ENCODE measurements around the gene ANKRD44. TPM values are rescaled to one million over a fixed set of nuclear protein-coding genes. Genes with fewer than 3 reads are reported as not detected.

ANKRD44 gene
- total and polyA plus RNA-seq, 4 experiments from 2014 or later, result 51.5 to 248 (median 158) TPM

DNA sequence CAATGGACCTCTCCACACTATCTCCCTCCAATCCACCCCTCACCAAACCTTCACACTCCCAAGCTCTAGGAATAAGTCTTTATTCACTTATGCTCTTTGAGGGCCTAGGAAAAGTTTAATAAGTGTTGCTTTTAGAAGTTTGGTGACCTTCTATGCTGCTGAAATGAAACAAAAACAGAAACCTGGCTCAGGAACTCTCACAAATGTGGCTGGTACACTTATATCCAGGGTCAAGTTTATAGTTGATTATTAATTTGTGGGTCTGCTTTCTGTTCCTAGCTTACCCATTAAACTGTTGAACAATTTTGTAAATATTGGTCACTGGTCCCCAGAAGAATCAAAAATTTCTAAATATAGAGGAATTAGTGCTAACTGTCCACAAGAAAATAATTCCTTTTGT lies 14.2 kb upstream of the ANKRD44 start:
- H3K9me3 ChIP-seq (ENCODE audit: control insufficient read depth in 1 of 2, low read length in 2 of 2), result no peaks in the 10 kb centered on the region
- DNase-seq, result no peak
- H3K4me1 Mint-ChIP-seq, result peaks cover 46 to 79% (median 68%) of the 10 kb centered on the region in 4 donors
- peak overlapping the region in 7 of 8 donors; percentile 3 to 76 (median 49) for H3K4me3 Mint-ChIP-seq
- intact Hi-C loops (cut with micrococcal nuclease), result loop anchor here (5.0 kb wide), 1 partner anchor 188 kb away; no protein-coding TSS in a partner anchor
- peak overlapping the region in 1 of 2 donors; percentile 6 for H3K4me3 ChIP-seq (ENCODE audit: low read length in 2 of 2)
- H3K4me1 ChIP-seq (ENCODE audit: insufficient read depth, low read length), result peaks cover 78% of the 10 kb centered on the region
- H3K27ac Mint-ChIP-seq, result peak overlapping the region in 6 of 7 donors; percentile 23 to 88 (median 71)
- no peak overlapping the region for H3K27ac ChIP-seq (ENCODE audit: low read depth, low read length)
- H3K9me3 Mint-ChIP-seq, result no peaks in the 10 kb centered on the region
- ChIA-PET POLR2A (ENCODE audit: partially characterized antibody) (interaction anchor here (9.0 kb wide), 1 partner anchor 15 kb away, joined by 71 read pairs; the partner anchor contains the start of gene ANKRD44), CTCF (ENCODE audit: partially characterized antibody) (interaction anchor here (8.5 kb wide), 1 partner anchor 14 kb away, joined by 43 read pairs; the partner anchor contains the start of gene ANKRD44)
- no peaks in the 10 kb centered on the region for H3K27me3 ChIP-seq (ENCODE audit: insufficient read depth, low read length)
- H3K36me3 ChIP-seq (ENCODE audit: insufficient read depth, low read length), result no peaks in the 10 kb centered on the region
- no peaks in the 10 kb centered on the region for H3K36me3 Mint-ChIP-seq
- no peaks in the 10 kb centered on the region for H3K27me3 Mint-ChIP-seq

DNA sequence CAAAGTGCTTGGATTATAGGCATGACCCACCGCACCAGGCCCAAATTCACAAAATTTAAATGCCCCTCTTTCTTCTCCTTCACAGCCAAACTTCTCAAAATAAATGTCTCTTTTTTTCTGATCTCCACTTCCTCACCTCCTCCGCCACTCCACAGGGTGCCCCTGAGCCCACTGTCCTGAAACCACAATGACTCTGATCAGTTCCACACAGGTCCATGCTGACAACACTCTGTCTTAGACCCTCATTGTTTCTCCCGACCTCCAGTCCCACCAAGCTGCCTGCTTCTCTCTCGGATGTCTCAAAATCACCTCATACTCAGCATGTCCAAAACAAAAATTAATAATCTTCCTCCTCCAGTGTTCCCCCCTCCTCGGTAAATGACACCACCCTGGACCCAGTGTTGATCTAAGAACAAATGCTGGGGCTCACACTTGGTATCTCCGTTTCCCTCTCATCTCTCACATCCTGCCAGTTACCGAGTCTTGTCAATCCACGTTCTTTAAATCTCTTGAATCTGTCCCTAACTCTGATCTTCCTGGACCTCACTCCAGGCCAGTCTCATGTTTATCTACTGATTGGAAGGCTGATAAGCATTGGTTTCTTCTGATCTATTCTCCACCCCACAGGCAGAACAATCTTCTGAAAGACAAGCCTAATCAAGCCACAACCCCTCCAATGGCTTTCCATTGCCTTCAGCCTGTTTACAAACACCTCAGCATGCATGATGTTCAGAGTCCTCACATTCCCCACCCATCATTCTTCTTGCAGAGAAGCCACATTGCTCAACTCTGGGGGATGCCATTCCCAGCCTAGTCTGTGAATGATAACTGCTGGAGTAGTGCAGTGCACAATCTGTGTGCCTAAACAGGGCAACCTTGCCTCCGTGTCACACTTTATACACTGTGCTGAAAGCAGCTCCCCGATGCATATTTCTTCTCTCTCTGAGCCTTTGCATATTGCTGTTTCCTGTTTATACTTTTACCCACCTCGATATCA lies 12.4 kb upstream of the ANKRD44 start:
- Histone ChIP-seq H3K4me1 (ENCODE audit: insufficient read depth, low read length) (peaks cover 67% of the 10 kb centered on the region), H3K27ac (ENCODE audit: low read depth, low read length) (peak overlapping the region; percentile 36), H3K27me3 (ENCODE audit: insufficient read depth, low read length) (no peaks in the 10 kb centered on the region), H3K4me3 (ENCODE audit: low read length in 2 of 2) (peak overlapping the region; percentile 44 to 48), H3K36me3 (ENCODE audit: insufficient read depth, low read length) (no peaks in the 10 kb centered on the region), H3K9me3 (ENCODE audit: control insufficient read depth in 1 of 2, low read length in 2 of 2) (no peaks in the 10 kb centered on the region)
- H3K27ac Mint-ChIP-seq, result peak overlapping the region; percentile 82 to 97 (median 94)
- POLR2A ChIA-PET (ENCODE audit: partially characterized antibody), result interaction anchor here (0.6 to 9.0 kb wide), 13 partner anchors 9 to 289 kb away, joined by 3 to 71 read pairs (median 4); partner anchors contain the start of genes ANKRD44 and COQ10B
- peak in 3 of 5 donors; percentile 36 to 41 (median 36) for DNase-seq
- H3K4me1 Mint-ChIP-seq, result peaks cover 40 to 71% (median 61%) of the 10 kb centered on the region in 4 donors
- H3K4me3 Mint-ChIP-seq, result peak overlapping the region; percentile 49 to 86 (median 76)
- no peaks in the 10 kb centered on the region for H3K9me3 Mint-ChIP-seq
- CTCF ChIA-PET (ENCODE audit: partially characterized antibody), result interaction anchor here (1.2 to 8.5 kb wide), 2 partner anchors 13 to 210 kb away, joined by 4 to 43 read pairs; partner anchors contain the start of gene ANKRD44
- H3K36me3 Mint-ChIP-seq, result no peaks in the 10 kb centered on the region
- intact Hi-C loops (cut with micrococcal nuclease), result no loop called here
- no peaks in the 10 kb centered on the region for H3K27me3 Mint-ChIP-seq

DNA sequence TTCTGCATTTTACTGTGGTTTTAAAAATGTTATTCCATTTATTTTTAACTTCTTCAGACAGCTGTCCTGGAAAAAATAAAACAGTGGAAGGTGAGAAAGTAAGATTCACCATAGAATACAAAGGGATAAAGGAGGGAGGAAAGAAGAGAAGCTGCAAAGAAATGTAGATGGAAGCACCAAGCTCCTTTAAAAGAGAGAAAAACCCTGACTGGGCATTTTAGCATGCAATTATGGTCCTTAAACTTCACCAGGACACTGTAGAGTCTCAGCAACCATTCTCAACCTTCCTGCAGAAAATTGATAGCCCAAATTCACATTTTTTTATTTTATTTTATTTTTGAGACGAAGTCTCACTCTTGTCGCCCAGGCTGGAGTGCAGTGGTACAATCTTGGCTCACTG lies 11.6 kb upstream of the ANKRD44 start:
- H3K4me3 Mint-ChIP-seq, result peak overlapping the region in 3 of 8 donors; percentile 8 to 32 (median 29)
- H3K9me3 Mint-ChIP-seq, result no peaks in the 10 kb centered on the region

DNA sequence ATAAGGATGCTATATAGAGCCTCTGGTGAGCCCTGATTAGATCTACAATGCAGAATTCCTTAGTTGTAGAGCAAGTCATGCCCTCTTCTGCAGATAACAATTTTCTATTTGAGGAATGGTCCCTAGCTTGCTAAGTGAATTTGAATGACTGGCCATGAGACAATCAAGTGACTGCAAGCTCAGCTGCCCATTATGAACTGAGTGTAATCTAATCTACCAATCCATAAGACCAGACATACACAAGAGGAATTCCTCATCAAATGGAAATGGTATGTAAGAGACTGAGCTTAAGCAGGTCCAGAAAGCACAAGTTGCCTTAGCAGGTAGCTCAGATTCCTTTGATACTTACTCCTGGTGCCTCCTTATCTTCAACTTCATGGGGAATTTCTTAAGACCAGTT lies 4.8 kb upstream of the ANKRD44 start:
- Histone ChIP-seq H3K27ac (ENCODE audit: low read depth, low read length) (no peak overlapping the region), H3K27me3 (ENCODE audit: insufficient read depth, low read length) (no peaks in the 10 kb centered on the region), H3K4me1 (ENCODE audit: insufficient read depth, low read length) (peaks cover 31% of the 10 kb centered on the region), H3K36me3 (ENCODE audit: insufficient read depth, low read length) (no peaks in the 10 kb centered on the region), H3K4me3 (ENCODE audit: low read length in 2 of 2) (no peak overlapping the region), H3K9me3 (ENCODE audit: control insufficient read depth in 1 of 2, low read length in 2 of 2) (no peaks in the 10 kb centered on the region)
- H3K4me3 Mint-ChIP-seq, result no peak overlapping the region
- DNase-seq, result no peak
- ChIA-PET CTCF (ENCODE audit: partially characterized antibody) (interaction anchor here (1.2 to 1.7 kb wide), 5 partner anchors 12 to 202 kb away, joined by 3 to 5 read pairs (median 4); no protein-coding TSS in a partner anchor), POLR2A (ENCODE audit: partially characterized antibody) (interaction anchor here (0.7 to 1.8 kb wide), 4 partner anchors 11 to 124 kb away, joined by 3 to 5 read pairs (median 4); no protein-coding TSS in a partner anchor)
- no peaks in the 10 kb centered on the region for H3K27me3 Mint-ChIP-seq
- no peak overlapping the region for H3K27ac Mint-ChIP-seq
- no peaks in the 10 kb centered on the region for H3K9me3 Mint-ChIP-seq
- peaks cover 0 to 7% of the 10 kb centered on the region in 2 donors for H3K36me3 Mint-ChIP-seq
- H3K4me1 Mint-ChIP-seq, result peaks cover 28 to 46% (median 37%) of the 10 kb centered on the region in 4 donors
- intact Hi-C loops (cut with micrococcal nuclease), result no loop called here

More for the DNA sequence above, 11.6 kb upstream of the ANKRD44 start:
- Mint-ChIP-seq H3K27me3 (no peaks in the 10 kb centered on the region), H3K27ac (peak overlapping the region in 5 of 7 donors; percentile 1 to 94 (median 83)), H3K4me1 (peaks cover 31 to 62% (median 52%) of the 10 kb centered on the region in 4 donors), H3K36me3 (no peaks in the 10 kb centered on the region)
- DNase-seq, result no peak
- Histone ChIP-seq H3K36me3 (ENCODE audit: insufficient read depth, low read length) (no peaks in the 10 kb centered on the region), H3K27me3 (ENCODE audit: insufficient read depth, low read length) (no peaks in the 10 kb centered on the region), H3K4me3 (ENCODE audit: low read length in 2 of 2) (no peak overlapping the region), H3K9me3 (ENCODE audit: control insufficient read depth in 1 of 2, low read length in 2 of 2) (no peaks in the 10 kb centered on the region), H3K27ac (ENCODE audit: low read depth, low read length) (no peak overlapping the region), H3K4me1 (ENCODE audit: insufficient read depth, low read length) (peaks cover 58% of the 10 kb centered on the region)
- intact Hi-C loops (cut with micrococcal nuclease), result no loop called here
- CTCF ChIA-PET (ENCODE audit: partially characterized antibody), result interaction anchor here (1.0 to 8.5 kb wide), 3 partner anchors 12 to 209 kb away, joined by 3 to 43 read pairs (median 4); partner anchors contain the start of gene ANKRD44
- POLR2A ChIA-PET (ENCODE audit: partially characterized antibody), result interaction anchor here (0.7 to 9.0 kb wide), 6 partner anchors 12 to 170 kb away, joined by 3 to 71 read pairs (median 6); partner anchors contain the start of gene ANKRD44

DNA sequence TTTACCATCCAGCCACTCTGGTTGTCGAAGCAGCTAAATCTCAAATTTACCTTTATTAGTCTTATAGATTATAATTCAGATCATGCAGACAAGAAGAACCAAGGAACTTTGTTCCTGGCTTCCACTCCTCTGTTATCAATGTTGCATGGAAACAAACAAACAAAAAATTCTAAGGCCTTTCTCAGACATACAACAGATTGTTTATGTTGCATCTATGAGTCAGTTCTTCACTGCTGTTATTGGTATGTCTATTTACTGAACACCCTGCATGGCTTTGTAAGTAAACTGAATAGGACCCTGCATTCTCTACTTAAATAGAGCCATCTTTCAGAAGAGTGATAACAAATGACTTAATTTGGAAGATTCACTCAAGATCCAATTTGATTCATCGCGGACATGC lies 1.6 kb upstream of the ANKRD44 start:
- peaks cover 38% of the 10 kb centered on the region for H3K4me1 ChIP-seq (ENCODE audit: insufficient read depth, low read length)
- H3K27me3 ChIP-seq (ENCODE audit: insufficient read depth, low read length), result no peaks in the 10 kb centered on the region
- no peaks in the 10 kb centered on the region for H3K9me3 ChIP-seq (ENCODE audit: control insufficient read depth in 1 of 2, low read length in 2 of 2)
- H3K4me3 Mint-ChIP-seq, result peak overlapping the region in 4 of 8 donors; percentile 84 to 88 (median 88)
- no peak overlapping the region for H3K4me3 ChIP-seq (ENCODE audit: low read length in 2 of 2)
- no peak for DNase-seq
- H3K9me3 Mint-ChIP-seq, result no peaks in the 10 kb centered on the region
- H3K36me3 Mint-ChIP-seq, result peaks cover 0 to 23% of the 10 kb centered on the region in 2 donors
- peak overlapping the region in 6 of 7 donors; percentile 94 to 97 (median 96) for H3K27ac Mint-ChIP-seq
- peaks cover 30 to 60% (median 42%) of the 10 kb centered on the region in 4 donors for H3K4me1 Mint-ChIP-seq
- H3K36me3 ChIP-seq (ENCODE audit: insufficient read depth, low read length), result no peaks in the 10 kb centered on the region
- intact Hi-C loops (cut with micrococcal nuclease), result loop anchor here (5.0 kb wide), 2 partner anchors 45 to 300 kb away; no protein-coding TSS in a partner anchor
- ChIA-PET CTCF (ENCODE audit: partially characterized antibody) (interaction anchor here (1.0 to 11.5 kb wide), 14 partner anchors 13 to 301 kb away, joined by 3 to 146 read pairs (median 6); no protein-coding TSS in a partner anchor), POLR2A (ENCODE audit: partially characterized antibody) (interaction anchor here (1.3 to 20.5 kb wide), 7 partner anchors 12 to 199 kb away, joined by 4 to 1065 read pairs (median 156); no protein-coding TSS in a partner anchor)
- no peaks in the 10 kb centered on the region for H3K27me3 Mint-ChIP-seq
- H3K27ac ChIP-seq (ENCODE audit: low read depth, low read length), result no peak overlapping the region

DNA sequence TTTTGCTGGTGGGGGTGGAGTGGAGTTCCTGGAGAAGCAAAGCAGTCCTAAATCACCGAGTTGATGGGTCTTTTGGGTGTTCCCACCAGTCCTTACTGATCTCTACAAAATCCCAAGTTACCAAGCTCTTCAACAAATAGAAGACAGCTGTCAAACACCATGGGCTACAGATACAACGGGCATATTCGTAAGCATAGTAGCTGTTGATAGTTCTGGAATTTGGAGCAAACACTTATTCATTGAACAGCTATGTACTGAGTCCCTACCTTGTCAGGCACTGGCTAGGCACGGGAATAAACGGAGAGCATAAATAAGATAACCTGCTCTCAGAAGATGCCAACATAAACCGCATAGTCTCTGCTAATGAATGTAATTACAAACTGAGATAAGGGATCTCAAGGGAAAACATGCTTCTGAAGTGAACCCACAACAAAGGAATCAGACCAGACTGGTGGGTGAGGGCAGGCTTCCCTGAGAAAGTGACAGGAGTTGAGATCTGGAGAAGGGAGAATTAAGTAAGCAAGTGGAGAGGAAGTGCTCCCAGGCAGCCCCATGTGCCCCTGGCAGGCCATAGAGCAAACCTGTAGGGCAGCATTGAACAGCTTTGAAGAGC lies 947 bp upstream of the ANKRD44 start:
- Mint-ChIP-seq H3K9me3 (no peaks in the 10 kb centered on the region), H3K4me3 (peak overlapping the region; percentile 84 to 88 (median 86)), H3K27me3 (no peaks in the 10 kb centered on the region), H3K36me3 (peaks cover 0 to 26% of the 10 kb centered on the region in 2 donors), H3K27ac (peak overlapping the region; percentile 92 to 97 (median 95)), H3K4me1 (peaks cover 36 to 67% (median 47%) of the 10 kb centered on the region in 4 donors)
- Histone ChIP-seq H3K9me3 (ENCODE audit: control insufficient read depth in 1 of 2, low read length in 2 of 2) (no peaks in the 10 kb centered on the region), H3K4me1 (ENCODE audit: insufficient read depth, low read length) (peaks cover 44% of the 10 kb centered on the region), H3K4me3 (ENCODE audit: low read length in 2 of 2) (peak overlapping the region; percentile 32 to 51), H3K27ac (ENCODE audit: low read depth, low read length) (peak overlapping the region; percentile 68), H3K27me3 (ENCODE audit: insufficient read depth, low read length) (no peaks in the 10 kb centered on the region), H3K36me3 (ENCODE audit: insufficient read depth, low read length) (no peaks in the 10 kb centered on the region)
- ChIA-PET CTCF (ENCODE audit: partially characterized antibody) (interaction anchor here (0.7 to 11.5 kb wide), 32 partner anchors 8 to 300 kb away, joined by 3 to 146 read pairs (median 4); no protein-coding TSS in a partner anchor), POLR2A (ENCODE audit: partially characterized antibody) (interaction anchor here (0.6 to 20.5 kb wide), 11 partner anchors 12 to 198 kb away, joined by 4 to 1065 read pairs (median 71); no protein-coding TSS in a partner anchor)
- intact Hi-C loops (cut with micrococcal nuclease), result loop anchor here (5.0 kb wide), 2 partner anchors 46 to 299 kb away; no protein-coding TSS in a partner anchor
- DNase-seq, result peak in 1 of 5 donors; percentile 50

All from CD4-positive, alpha-beta memory T cell (primary cell).